Activated naive CD4-positive, alpha-beta T cell (primary cell): ENCODE results near the gene EPHB1.

Experiments used
- DNase-seq, 4 experiments: peaks; one replicate each; lab custom pipeline; 2025; lab: John Stamatoyannopoulos, UW

The EPHB1 gene

DNA sequence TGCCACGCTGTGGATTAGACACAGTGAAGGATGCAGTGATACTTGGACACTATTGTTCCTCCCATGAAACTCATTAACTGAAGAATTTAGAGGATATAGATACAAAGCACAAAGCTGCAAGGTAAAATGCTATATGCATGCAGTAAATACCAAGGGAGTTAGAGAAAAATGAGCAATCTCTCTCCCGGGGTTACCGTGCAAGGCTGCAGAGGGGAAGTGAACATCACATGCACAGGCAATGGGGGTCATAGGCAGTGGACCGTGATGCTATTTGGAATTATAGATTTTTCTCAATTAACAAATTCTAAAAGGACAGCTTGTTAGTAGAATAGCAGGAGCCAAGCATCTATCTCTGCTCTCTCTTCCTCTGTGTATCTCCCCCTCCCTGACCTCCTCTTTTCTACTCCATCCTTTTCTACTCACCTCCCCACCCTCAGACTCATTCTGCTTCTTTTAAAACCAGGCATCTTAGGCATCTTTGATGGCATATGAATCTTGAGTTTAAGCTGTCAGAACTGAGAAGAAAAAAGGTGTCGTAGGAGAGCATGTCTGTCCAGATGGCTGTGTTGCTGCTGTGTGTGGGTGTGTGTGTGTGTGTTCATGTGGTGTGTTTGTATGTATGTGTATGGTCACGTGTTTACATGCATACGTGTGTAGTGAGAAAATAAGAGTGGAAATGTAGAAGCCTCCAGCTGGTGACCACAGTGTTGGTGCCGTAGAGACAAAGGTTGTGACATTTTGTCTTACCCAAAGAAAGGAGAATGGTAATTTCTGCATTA is 339.0 kb downstream of the EPHB1 start:
- no peak for DNase-seq

DNA sequence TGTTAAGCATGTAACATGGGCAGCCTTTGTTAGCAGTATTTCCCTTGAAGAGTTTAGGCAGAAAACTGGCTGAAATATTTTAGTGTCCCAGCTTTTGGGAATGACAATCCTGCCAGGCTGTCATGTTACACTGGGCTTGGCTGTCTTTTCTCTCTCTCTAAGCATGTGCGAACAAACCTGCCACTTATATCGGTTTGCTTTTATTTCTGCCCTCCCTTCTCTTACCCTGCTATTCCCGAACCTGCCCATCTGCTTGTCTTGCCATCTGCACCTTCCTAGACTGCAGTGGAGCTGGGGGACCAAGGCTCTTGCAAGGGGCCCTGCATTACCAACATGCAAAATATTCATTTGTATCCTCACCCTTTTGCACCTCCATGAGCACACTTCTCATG is 339.6 kb downstream of the EPHB1 start:
- no peak for DNase-seq

DNA sequence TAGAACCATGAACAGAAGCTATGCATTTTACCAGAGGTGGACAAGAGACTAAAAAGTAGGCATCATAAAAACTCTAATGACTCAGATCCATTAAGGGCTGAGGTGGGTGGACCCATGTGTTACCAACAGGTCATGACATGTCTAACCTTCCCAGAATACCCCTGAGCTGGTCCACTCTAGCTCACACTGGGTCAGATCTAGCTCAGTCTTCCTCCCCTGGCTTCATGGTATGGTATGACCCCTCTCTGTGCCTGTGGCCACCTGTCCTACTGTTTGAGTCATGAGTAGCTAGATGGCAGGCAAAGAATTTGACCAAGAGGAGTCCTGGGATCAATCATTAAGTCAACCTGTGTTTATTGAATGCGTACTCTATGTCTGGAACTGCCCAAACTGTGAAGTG is 340.4 kb downstream of the EPHB1 start:
- DNase-seq: no peak

DNA sequence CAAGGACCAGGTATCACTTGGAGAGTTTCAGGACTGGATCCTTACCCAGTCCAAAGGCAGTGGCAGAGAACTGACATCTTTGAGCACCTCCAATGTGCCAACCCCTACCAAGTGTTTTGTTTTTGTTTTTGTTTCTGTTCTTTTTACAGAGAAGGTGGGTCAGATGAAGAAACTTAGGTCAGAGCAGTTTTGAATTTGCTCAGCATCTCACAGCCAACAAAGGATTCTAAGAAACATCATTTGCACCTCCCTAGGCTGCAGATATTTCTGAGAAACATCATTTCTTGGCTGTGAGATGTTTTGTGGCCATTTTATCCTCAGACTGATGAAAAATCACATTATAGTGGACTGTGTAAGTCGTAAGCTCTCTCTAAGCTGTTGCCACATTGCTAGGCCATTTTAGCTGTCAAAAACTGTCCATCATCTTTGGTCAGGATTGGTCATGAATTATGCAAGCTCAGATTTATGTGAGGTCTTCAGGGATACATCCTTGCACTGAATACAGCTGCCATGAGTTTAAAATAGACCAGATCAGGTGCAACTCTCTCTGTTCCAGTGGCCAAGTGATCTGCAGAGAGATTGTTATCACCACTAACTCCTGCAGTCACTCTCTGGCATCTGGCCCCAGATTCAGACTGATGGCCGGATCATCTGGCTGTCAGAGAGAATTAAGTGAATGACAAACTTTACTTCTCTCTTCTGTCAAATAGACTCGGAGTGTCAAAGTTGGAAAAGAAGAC is 341.5 kb downstream of the EPHB1 start:
- no peak for DNase-seq

DNA sequence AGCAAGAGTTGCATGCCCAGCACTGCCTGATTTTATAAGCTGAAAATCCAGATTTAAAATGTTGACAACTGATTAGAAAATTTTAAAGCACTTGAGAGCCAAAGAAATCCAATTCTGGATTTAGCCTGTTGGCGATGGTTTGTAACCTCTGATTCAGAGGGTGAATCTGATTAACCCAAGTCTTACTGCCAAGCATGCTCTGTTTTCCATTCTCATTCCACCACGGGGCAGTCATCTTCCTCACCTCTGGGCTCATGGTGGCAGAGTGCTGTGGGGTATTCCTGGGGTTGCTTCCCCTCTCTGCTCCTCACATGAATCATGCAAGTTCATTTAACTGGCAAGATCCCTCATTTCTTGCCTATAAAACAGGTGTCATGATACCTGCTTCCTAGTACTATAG is 342.2 kb downstream of the EPHB1 start:
- DNase-seq: no peak

DNA sequence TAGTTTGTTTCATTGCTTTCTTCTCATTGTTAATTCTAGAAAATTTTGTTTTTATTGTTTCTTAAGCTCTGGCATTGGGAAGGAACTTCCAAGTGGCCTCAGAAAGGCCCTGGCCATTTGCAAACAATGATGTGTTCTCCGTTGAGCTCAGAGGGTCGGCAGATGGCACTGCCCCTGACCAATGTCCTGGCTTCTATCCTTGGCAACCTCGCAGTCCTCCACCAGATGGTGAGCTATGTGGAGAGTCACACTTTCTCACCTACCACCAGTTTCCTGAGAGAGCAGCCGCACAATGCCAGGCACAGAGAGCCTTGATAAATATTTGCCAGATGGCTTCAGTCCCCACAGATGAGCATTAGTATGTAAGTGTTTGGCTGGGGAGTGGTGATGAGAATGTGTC is 343.7 kb downstream of the EPHB1 start:
- DNase-seq: no peak

DNA sequence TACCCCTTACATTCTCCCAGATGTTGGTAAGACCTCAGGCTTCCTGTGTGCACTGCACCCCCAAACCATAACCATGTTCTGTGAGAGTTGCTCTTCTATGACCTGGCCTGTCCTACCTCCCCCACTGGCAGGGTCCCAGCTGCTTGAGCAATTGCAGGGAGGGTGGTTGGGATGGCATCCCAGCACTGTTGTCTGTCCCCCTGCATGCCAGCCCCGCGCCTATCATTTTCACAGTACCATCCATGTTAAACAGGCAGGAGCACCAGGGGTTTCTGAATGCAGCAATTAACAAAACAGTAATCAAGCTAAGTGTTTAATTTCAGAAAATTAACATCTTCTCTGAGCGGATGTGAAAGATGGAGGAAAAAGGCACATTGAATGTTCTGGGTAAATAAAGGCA is 345.5 kb downstream of the EPHB1 start:
- DNase-seq: no peak

DNA sequence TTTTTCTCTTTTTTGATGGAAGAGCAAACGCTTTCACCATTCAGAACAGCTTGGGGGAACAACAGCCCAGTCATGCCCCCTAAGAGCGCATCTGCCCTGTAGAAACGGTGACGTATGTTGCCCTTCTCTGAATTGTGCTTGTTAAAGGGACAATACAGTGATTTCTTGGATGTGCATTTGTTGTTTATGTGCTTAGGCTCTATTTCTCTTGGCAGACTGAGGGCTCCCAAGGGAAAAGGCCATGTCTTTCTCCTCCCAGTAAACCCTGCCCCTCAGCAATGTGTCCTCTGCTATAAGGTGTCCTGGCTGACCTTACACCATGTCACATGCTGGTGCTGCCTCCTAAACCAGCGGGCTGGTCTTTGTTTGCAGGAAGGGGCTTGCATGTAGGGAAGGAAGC is 346.1 kb downstream of the EPHB1 start:
- no peak for DNase-seq

DNA sequence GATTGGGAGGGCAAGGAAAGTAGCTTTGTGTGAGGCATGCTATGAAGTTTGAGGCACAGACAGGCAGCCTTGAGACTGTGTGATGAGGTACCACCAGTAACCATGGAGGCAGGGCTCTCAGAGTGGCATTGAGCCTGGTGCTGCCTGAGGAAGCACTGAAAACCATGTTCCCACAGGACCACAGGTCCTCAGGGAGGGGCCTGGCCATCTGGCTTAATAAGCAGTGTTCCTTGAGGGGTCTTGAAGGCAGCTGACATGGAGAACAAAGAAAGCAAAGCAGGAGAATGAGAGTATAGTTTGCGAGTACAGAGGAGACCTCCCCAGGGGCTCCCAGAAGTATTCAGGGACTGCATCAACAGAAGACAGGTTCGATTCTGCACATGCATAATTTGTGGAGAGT is 346.6 kb downstream of the EPHB1 start:
- DNase-seq: no peak

DNA sequence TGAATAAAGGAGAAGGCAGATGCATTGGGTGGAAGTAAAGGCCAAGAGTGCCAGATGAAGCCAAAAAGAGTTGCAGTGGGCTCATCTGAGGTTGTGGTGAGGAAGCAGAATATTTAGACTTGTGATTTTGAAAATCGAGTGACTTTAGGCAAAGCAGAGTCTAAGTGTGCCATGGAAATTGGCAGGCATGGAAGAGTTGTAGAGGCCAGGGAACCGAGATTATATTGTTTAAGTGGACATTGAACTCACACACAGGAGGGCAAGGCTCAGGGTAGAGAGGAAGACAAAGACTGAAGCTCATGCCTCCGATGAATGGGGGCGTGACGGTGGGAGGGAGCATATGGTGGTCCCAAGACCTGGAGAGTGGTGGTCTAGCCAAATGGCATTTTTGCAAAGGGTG is 347.5 kb downstream of the EPHB1 start:
- no peak for DNase-seq

DNA sequence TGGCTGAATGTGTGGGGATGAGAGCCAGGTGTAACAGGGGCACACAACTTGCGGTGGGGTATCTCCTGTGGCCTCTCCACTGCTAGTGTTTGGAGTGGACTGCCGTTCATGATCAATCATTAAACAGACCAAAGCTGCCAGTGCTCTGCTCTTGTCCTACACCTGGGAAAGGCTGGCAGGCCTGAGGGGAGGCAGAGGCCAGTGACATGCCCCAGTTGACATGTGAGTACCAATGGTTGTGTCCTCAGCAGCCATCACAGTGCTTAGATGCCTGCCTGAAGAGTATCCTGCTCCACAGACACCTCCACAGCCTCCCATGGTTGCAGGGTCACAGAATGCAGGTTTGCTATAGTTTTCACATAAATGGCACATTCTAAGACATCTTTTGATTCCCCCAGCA is 348.4 kb downstream of the EPHB1 start:
- no peak for DNase-seq

DNA sequence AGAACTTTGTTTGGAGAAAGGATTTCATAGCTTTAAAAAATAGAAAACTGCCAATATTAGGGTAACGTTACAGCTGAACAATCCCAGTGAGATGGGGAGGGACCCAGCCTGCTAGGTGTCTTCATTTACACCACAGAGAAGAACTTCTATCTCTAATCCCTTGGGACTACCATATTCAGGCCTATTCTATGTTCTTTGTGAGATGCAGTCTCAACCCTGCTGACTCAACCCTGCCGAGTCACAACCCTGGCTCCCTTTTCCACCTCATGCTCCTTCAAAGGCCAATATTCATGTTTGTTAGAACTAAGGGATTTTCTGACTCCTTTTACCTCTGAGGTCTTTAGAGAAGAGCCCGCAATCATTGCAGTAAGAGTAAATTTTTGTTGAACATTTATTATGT is 350.5 kb downstream of the EPHB1 start:
- DNase-seq: no peak

DNA sequence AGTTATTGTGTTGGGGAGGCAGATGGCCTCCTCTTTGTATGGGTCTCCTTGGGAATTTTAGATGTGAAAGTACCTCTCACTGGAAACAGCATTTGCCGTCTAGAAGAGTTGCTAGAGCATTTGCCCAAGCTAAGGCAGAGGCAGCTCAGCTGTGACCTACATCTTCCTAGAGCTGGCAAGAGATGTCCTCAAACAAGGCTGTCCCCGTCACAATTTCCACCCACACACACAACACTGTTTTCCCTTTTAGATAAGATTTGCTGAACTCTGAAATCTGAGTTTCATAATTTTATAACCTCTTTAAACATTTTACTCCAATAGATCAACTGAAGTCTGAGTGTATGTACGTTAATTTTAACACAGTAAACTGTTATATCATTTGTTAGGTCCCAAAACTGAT is 352.6 kb downstream of the EPHB1 start:
- no peak for DNase-seq

DNA sequence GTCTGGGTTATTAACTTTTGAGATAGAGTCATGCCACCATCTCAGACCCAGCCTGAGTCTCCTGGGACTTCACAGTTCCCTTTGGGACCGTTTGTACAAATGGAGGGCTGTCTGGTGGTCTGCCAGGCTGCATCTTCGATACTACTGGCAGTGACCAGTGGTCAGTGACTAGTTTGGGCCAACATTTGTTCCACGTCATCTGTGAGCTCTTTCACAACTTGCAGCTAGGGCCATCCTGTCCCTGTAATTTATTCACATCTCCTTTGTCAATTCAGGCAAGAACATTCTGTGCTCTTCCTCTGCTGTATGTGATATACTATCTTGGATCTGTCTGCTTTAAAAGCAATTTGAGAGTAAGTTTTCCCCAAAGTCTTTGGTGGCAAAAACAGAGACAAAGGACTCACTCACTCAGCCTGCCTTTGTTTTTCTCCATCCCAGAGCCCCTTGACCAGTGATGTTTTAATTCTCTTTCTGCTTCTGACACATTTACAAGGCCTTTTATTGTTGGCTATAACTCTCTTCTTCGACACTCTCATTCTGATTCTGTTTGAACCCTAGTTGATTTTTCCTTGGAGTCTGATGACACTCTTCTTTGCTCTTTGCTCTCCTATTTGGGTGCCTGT is 353.4 kb downstream of the EPHB1 start:
- DNase-seq: no peak

DNA sequence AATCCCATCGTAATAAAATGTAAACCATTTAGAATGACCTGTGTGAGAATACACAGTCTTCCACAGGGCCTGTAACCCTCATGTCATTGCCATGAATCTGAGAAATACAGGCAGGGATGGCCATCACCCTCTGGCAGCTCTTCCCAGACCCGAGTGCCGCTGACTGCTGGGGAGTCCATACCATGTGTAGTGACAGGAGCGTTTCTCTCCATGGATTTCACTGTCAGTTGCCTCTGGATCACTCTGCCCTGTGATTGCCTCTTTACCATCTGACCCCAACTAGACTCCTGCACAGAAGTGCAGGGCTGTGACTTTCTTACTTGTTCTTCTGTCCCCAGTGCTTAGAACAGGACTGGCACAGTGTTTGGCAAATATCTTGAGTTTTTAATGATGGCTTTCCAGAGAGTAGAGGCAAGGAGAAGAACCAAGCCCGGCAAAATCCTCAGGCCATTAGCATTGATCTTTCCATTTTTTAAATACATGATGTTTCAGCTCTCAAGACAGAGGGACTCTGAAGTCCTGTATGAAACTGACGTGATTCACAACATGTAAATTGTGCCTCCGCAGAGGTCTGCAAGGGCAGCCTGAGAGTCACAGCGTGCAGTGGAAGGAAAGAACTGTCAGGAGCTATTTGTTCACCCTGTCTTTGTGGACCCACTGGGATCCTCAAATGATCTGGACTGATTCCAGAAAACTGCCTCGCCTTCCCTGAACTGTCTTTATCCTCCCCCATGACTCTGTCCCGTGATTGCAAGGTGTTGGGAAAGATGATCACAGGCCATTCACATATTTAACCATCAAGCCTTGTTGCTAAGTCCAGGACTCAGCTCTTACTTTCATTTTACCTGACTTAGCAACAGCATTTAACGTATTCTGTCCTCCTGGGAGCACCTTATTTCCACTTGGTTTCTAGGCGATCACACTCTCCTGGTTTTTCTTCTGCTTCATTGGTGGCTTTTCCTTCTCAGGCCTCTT is 354.9 kb downstream of the EPHB1 start:
- no peak for DNase-seq

DNA sequence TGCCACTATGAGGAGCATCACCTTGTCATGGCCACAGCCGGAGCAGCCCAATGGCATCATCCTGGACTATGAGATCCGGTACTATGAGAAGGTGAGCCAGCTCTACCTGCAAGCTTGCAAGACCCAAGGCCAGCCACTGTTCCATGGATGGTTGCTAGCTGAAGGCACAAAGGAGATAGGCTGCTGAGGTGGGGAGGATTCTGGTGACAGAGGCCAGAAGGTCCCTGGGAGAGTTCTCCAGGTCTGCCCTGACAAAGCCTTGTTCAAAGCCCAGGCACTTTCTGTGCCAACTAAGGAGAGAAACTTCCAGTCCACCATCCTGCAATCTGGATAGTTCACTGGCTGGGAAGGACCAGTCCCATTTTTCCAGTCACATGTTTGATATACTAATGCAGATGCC is 359.1 kb downstream of the EPHB1 start:
- no peak for DNase-seq

DNA sequence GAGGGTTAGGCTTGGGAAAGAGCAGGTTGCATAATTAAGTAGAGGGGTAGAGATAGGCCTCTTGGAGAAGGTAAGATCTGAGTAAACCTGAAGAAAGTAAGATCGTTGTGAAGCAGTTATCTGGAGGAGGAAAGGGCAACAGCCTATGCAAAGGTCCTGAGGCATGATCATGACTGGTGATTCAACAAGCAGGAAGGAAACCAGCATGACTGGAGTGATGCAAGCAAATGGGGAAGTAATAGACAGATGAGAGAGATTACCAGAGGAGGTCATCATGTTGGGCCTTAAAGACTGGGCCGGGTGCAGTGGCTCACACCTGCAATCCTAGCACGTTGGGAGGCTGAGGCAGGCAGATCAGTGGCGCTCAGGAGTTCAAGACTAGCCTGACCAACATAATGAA is 360.2 kb downstream of the EPHB1 start:
- no peak for DNase-seq

DNA sequence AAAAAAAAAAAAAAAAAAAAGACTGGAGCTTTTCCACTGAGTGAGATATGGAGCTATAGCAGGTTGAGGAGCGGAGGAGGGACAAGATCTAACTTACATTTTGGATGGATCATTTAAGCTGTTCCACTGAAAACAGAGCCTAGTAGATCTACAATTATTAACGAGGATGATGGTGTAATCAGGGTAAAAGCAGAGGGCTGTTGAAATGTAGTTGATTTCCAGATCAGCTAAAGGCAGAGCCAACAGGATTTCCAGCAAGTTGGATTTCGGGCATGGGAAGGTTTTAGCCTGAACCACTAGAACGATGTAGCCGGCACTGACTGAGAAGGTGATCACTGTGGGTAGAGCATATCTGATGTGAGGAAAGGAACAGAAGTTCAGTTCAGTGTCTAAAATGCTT is 360.7 kb downstream of the EPHB1 start:
- DNase-seq: no peak

DNA sequence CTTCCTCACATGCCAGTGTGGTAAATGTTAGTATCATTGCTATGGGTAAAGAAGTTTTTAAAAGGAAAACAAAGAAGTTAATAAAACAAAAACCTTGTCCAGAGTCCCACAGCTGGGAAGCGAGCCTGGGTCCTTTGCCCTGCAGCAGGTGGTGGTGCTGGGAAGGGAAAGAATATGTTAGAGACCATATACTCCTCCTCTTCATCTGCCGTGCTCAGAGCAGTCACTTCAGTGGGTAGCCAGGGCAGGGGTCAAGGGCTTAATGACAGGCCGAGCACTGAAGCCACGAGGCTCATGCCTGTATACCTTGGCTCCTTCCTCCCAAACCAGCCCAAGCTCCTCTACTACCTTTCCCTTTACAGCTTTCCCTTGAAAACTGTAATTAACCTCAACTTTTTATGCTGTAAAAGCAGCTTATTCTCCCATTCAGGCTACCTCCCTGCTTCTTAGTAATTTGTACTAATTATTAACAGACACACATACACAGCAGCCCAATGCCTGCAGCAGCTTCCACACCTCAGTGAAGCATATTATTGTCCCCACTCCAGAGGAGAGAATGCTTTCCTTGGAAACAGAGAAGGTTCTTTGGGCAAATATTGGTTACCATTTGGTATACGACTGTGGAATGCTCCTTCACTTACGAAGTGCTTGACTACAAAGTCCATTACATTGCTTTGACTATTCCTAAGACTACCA is 362.1 kb downstream of the EPHB1 start:
- no peak for DNase-seq

DNA sequence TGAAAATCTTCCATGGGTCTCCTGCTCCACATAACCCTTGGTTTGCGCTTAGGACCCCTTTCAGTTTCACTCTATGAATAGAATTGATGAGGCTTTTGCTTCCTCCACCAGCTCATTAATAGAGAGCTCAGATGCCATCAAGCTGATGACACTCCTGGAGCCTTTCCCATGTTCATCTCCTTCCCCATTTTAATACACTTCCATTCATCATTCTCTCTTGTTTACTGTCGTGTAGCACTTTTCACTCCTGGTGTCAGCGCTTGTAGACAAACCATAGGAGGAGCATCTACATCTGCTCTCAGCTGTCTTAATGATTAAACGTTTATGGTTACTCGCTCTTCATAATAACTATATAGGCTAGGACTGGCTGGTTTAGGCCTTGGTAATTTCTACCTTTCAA is 363.5 kb downstream of the EPHB1 start:
- DNase-seq: no peak

DNA sequence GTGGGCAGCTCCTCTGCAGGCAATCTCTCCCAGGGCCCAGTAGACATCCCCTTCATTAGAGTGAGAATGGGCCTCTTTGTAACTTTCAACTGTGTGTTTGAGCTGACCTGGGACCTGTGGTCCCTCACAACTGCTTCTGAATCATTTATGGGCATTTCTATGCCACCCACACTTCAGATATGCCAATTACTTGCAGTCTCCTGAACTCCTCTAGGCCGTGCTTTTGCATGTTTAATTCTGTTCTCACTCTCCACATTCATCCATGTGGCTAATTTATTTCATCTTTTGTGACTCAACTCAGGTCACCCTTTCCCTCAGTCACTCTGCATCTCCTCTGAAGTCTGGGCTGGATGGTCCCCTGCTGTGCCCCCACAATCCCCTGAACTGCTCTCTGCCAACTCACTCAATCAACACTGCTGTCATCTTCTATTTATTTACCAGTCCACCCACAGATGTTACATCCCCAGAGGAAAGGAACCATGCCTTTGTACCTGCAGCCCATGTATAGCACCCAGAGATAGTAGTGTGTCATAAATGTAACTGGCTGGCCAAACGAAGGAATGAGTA is 364.7 kb downstream of the EPHB1 start:
- no peak for DNase-seq
